Loucy (cell line): ENCODE measurements around the gene LDB3.

Experiments used
- H2AFZ ChIP-seq: fragments of 200-600 bp; sonication (generic); 2 replicates; pipeline ENCODE4 v1.6.0; 2016; ENCODE audit warnings: antibody characterized with exemption, mild to moderate bottlenecking, low read length, moderate library complexity
- H3F3A ChIP-seq: fragments of 200-600 bp; 2 replicates; pipeline ENCODE4 v1.6.0; 2016; ENCODE audit warnings: antibody characterized with exemption, low read depth, mild to moderate bottlenecking
- H3K27me3 ChIP-seq: fragments of 200-600 bp; sonication (generic); 2 replicates; pipeline ENCODE4 v1.6.1; 2014; ENCODE audit warnings: low read length, mild to moderate bottlenecking; ENCODE audit not compliant: insufficient read depth, poor library complexity, severe bottlenecking
- H3K36me3 ChIP-seq: fragments of 200-600 bp; sonication (generic); 2 replicates; pipeline ENCODE4 v1.6.1; 2016; ENCODE audit warnings: low read length; ENCODE audit not compliant: insufficient read depth
- H3K4me1 ChIP-seq: fragments of 200-600 bp; sonication (generic); 2 replicates; pipeline ENCODE4 v1.5.1; 2014; ENCODE audit warnings: low read length, mild to moderate bottlenecking; ENCODE audit not compliant: insufficient read depth, poor library complexity, severe bottlenecking
- H3K4me2 ChIP-seq: fragments of 200-600 bp; sonication (generic); 2 replicates; pipeline ENCODE4 v1.6.0; 2014; ENCODE audit warnings: antibody characterized with exemption, low read length, low read depth, mild to moderate bottlenecking; ENCODE audit not compliant: poor library complexity, severe bottlenecking
- H3K4me3 ChIP-seq: fragments of 200-600 bp; sonication (generic); 2 replicates; pipeline ENCODE4 v1.5.1; 2014; ENCODE audit warnings: low read length, mild to moderate bottlenecking, mixed read lengths; ENCODE audit not compliant: poor library complexity, severe bottlenecking
- H3K79me2 ChIP-seq: fragments of 200-600 bp; sonication (generic); 2 replicates; pipeline ENCODE4 v1.6.1; 2014; ENCODE audit warnings: low read length; ENCODE audit not compliant: insufficient read depth
- H3K9ac ChIP-seq: fragments of 200-600 bp; sonication (generic); 2 replicates; pipeline ENCODE4 v1.6.0; 2014; ENCODE audit warnings: mild to moderate bottlenecking, low read depth, low read length, moderate library complexity; ENCODE audit not compliant: poor library complexity, severe bottlenecking
- H3K9me2 ChIP-seq: fragments of 200-600 bp; sonication (generic); replicated peaks from 2 replicates; pipeline ENCODE4 v1.6.1; 2016; ENCODE audit warnings: low read depth, low read length, mixed read lengths
- H3K9me3 ChIP-seq: fragments of 200-600 bp; sonication (generic); 2 replicates; pipeline ENCODE4 v1.6.1; 2014; ENCODE audit warnings: mild to moderate bottlenecking, antibody characterized with exemption, low read length, low read depth; ENCODE audit not compliant: insufficient read depth
- H4K20me1 ChIP-seq: fragments of 200-600 bp; sonication (generic); 2 replicates; pipeline ENCODE4 v1.6.0; 2014; ENCODE audit warnings: antibody characterized with exemption, low read length, mild to moderate bottlenecking; ENCODE audit not compliant: insufficient read depth, poor library complexity, severe bottlenecking
- EZH2phosphoT487 ChIP-seq: fragments of 200-600 bp; IDR thresholded peaks from 2 replicates; pipeline ENCODE4 v1.6.1; 2018; ENCODE audit warnings: antibody characterized with exemption, mild to moderate bottlenecking, moderate library complexity, borderline replicate concordance
- TF ChIP-seq, protein P1 (sequence below): fragments of 200-600 bp; sonication (generic); conservative IDR thresholded peaks from 2 replicates; pipeline ENCODE4 v1.5.1; 2014; ENCODE audit warnings: mild to moderate bottlenecking, antibody characterized with exemption, low read length

Gene LDB3

DNA sequence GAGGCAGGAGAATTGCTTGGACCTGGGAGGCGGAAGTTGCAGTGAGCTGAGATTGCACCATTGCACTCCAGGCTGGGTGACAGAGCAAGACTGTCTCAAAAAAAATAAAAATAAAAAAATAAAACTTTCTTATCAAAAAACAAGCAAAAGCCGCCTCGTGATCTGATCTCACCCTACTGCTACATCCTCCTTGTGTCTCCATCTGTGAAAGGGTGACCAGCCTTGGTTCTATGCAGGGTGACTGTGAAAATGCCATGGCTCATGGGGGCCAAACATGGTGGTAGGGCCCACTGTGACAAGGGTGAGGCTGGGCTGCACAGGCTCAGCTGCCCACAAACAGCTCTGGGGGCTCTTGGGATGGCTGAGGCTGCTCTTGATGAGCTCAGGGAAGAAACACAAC, 14.9 kb upstream of the LDB3 start:
- no peak for TF ChIP-seq EZH2phosphoT487
- TF ChIP-seq, protein P1, sequence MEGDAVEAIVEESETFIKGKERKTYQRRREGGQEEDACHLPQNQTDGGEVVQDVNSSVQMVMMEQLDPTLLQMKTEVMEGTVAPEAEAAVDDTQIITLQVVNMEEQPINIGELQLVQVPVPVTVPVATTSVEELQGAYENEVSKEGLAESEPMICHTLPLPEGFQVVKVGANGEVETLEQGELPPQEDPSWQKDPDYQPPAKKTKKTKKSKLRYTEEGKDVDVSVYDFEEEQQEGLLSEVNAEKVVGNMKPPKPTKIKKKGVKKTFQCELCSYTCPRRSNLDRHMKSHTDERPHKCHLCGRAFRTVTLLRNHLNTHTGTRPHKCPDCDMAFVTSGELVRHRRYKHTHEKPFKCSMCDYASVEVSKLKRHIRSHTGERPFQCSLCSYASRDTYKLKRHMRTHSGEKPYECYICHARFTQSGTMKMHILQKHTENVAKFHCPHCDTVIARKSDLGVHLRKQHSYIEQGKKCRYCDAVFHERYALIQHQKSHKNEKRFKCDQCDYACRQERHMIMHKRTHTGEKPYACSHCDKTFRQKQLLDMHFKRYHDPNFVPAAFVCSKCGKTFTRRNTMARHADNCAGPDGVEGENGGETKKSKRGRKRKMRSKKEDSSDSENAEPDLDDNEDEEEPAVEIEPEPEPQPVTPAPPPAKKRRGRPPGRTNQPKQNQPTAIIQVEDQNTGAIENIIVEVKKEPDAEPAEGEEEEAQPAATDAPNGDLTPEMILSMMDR = no peak
- no peak overlapping the region for H3K4me3 ChIP-seq

DNA sequence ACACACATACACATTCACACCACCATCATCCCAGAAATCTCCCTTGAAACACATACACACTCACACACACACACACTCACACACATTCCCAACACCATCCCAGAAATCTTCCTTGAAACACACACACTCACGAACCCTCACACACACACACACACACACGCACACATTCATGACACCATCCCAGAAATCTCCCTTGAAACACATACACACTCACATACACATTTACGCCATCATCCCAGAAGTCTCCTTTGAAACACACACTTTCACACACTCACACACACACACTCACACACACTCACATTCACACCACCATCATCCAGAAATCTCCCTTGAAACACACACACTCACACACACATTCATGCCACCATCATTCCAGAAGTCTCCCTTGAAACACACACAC, 14.3 kb upstream of the LDB3 start:
- Histone ChIP-seq H3K79me2 (no peaks in the 10 kb centered on the region), H3K9ac (no peak overlapping the region), H3K9me3 (no peaks in the 10 kb centered on the region), H3K4me1 (no peaks in the 10 kb centered on the region), H3K27me3 (no peaks in the 10 kb centered on the region), H3K4me3 (no peak overlapping the region), H3K9me2 (no peaks in the 10 kb centered on the region), H3K36me3 (no peaks in the 10 kb centered on the region), H4K20me1 (no peaks in the 10 kb centered on the region), H3K4me2 (no peak overlapping the region), H3F3A (no peaks in the 10 kb centered on the region), H2AFZ (no peak overlapping the region)
- TF ChIP-seq, protein P1 = no peak
- no peak for TF ChIP-seq EZH2phosphoT487

More for the DNA sequence above, 14.9 kb upstream of the LDB3 start:
- H3K36me3 ChIP-seq = no peaks in the 10 kb centered on the region
- H3K9me2 ChIP-seq = no peaks in the 10 kb centered on the region
- H4K20me1 ChIP-seq = no peaks in the 10 kb centered on the region
- H3F3A ChIP-seq = no peaks in the 10 kb centered on the region
- no peak overlapping the region for H3K9ac ChIP-seq
- no peaks in the 10 kb centered on the region for H3K79me2 ChIP-seq
- H2AFZ ChIP-seq = no peak overlapping the region
- H3K4me1 ChIP-seq = no peaks in the 10 kb centered on the region
- no peak overlapping the region for H3K4me2 ChIP-seq
- H3K9me3 ChIP-seq = no peaks in the 10 kb centered on the region
- H3K27me3 ChIP-seq = no peaks in the 10 kb centered on the region

DNA sequence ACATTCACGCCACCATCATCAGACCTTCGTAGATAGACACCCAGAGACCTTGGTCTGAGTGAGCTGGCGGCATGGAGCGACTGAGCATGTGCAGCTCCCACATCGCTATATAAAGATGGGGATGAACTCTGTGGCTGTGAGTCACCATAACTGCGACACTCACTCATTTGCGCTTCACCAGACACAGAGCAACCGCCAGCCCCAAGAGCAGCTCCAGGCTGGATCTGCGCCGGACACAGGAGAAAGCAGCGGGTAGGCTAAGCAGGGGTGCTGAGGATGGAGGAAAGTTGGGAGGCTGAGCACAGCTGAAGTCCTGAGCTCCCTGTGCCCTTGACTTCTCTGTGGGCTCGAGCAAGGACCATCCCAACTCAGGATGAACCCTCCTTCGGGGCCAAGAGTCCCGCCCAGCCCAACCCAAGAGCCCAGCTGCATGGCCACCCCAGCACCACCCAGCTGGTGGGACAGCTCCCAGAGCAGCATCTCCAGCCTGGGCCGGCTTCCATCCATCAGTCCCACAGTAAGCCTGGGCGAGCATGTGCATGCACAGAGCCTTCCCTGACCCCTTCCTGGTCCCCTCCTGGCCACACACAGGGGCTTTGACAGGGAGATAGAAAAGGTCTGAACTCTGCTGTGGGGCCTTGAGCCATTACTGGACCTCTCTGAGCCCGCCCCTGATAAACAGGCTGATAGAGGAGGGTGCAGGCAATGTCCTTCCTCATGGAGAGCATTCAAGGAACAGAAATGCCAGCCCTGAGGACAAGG, 13.7 kb upstream of the LDB3 start, which contains the start of gene OPN4:
OPN4 (plus strand) TSS at position 137 of the 762 bp plus-strand sequence; CDS start at position 374, 237 bp downstream.
- H2AFZ ChIP-seq = no peak within 1 kb of the TSS
- no peak for TF ChIP-seq EZH2phosphoT487
- TF ChIP-seq, protein P1 = no peak
- H3K36me3 ChIP-seq = no peaks in the 10 kb centered on the region
- H3K4me1 ChIP-seq = no peaks in the 10 kb centered on the region
- no peak within 1 kb of the TSS for H3K9ac ChIP-seq
- H3K79me2 ChIP-seq = no peaks in the 10 kb centered on the region
- H3K4me2 ChIP-seq = no peak within 1 kb of the TSS
- H3K27me3 ChIP-seq = no peaks in the 10 kb centered on the region
- no peaks in the 10 kb centered on the region for H3K9me3 ChIP-seq
- no peaks in the 10 kb centered on the region for H4K20me1 ChIP-seq
- H3K9me2 ChIP-seq = no peaks in the 10 kb centered on the region
- no peak within 1 kb of the TSS for H3K4me3 ChIP-seq
- H3F3A ChIP-seq = no peaks in the 10 kb centered on the region
